Measurements from ENCODE around the gene TMEM223. TPM values are rescaled to one million over a fixed set of nuclear protein-coding genes. Genes with fewer than 3 reads are reported as not detected.
"Not testable (repeated sequence)": the region's sequence is repeated elsewhere in the genome, so short reads cannot be mapped to it uniquely, and the experiment has no call there.

TMEM223 gene
- total RNA-seq, 1 experiment from 2014 or later, result 32.2 TPM

DNA sequence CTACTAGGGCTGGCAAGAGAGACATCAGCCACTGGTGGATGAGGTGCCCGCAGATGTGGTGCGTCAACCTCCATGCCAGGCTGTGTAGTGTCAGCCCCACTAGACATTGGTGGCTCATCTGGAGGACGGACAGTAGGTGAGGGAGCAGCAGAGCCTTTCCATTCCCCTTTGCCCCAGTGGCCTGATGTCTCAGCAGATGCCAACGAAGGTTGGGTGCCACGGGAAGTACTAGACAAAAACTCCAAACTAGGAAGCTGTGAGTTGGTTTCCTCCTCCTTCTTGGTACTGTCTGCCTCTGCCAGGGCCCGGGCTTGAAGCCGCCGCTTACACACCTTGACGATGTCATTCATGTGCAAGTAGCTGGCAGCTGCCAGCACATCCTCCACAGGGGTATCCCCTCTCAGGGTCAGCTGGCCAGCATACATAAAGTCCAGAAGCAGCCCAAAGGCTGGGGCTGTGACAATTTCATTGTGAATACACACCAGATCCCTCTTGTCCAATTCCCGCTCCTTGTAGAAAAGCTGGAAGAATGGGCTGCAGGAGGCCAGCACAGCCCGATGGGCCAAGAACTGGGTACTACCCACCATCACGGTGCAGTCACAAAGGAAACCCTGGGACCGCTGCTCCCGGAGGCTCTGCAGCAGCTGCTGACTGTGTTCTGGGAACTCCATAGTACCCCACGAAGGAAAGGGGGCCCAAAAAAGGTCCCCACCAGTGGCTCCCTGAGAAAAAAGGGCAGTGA lies 38.6 kb downstream of the TMEM223 start:
- DNase-seq (ENCODE audit: low read depth), result no peak

DNA sequence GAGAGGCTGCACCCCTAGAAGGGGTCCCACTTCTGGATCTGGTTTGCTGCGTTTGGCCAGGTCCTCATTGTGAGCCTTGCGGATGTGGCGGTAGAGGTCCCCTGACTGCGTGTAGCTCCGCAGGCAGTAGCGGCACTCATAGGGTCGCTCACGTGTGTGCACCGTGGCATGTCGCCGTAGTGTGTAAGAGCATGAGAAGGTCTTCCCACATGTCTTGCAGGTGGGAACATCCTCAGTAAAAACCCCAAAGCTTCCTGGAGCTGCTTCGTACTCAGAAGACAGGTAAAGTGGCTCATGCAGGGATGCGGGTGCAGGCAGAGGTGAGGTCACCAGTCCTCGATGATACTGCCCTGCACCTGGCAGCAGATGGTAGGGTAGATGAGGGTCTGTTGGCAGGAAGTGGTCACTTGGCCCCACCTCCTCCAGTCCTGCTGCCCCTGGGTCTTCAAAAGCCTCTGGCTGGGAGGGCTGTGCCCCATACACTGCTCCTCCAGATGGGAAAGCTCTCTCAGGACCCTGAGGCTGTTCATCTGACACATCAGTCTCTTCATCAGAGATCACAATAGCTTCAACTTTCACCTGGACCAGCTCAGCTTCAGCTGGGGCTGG lies 39.5 kb downstream of the TMEM223 start:
- no peak for DNase-seq (ENCODE audit: low read depth)

DNA sequence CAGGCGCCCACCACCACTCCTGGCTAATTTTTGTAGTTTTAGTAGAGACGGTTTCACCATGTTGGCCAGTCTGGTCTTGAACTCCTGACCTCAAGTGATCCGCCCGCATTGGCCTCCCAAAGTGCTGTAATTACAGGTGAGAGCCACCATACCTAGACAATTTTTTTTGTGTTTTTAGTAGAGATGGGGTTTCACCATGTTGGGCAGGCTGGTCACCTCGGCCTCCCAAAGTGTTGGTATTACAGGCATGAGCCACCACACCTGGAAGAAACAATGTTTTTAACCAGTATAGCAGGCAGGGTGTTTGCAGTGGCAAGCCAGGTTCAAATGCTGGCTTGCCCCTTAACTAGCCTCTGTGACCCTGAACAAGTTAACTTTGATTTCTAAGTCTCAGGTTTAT lies 41.9 kb downstream of the TMEM223 start:
- not testable (repeated sequence) for DNase-seq (ENCODE audit: low read depth)

DNA sequence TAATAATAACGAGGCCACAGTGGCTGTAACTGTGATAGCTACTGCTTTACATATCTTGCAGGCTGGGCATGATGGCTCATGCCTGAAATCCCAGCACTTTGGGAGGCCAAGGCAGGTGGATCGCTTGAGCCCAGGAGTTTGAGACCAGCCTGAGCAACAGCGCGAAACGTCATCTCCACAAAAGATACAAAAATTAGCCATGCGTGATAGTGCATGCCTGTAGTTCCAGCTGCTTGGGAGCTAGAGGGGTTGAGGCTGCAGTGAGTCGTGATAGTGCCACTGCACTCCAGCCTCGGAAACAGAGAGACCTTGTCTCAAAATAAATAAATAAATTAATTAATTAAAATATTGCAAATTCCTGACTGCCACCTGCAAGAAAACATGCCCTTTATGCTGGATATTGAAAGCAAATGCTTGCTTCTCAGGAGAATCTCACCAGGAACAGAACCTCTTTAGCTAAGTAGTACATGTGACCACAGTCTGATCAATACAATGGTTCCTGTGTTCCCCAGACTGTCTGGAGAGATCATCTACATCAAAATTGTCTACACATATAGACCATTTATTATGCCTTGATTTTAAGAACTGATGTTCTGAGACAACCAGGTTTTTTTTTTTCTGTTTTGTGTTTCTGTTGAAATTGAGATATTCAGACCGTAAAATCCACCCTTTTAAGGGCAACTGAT lies 44.2 kb downstream of the TMEM223 start:
- no peak for DNase-seq (ENCODE audit: low read depth)

Other genes starting within 250 kb of the TMEM223 start
- 92.3 and 107 TPM in 2 replicates for gene AHNAK, start 245.2 kb downstream of the TMEM223 start, total RNA-seq (2014; rRNA removed; shearing (Covaris generic))
- gene EEF1G, start 218.1 kb downstream of the TMEM223 start, total RNA-seq (2014; rRNA removed; shearing (Covaris generic)), result 1,694 and 1,735 TPM in 2 replicates
- gene TUT1, start 200.5 kb downstream of the TMEM223 start, total RNA-seq (2014; rRNA removed; shearing (Covaris generic)), result 12.4 and 13.8 TPM in 2 replicates
- gene MTA2, start 190.1 kb downstream of the TMEM223 start, total RNA-seq (2014; rRNA removed; shearing (Covaris generic)), result 123 and 124 TPM in 2 replicates
- 18.0 and 19.3 TPM in 2 replicates for gene EML3, start 179.2 kb downstream of the TMEM223 start, total RNA-seq (2014; rRNA removed; shearing (Covaris generic))
- 0.33 and 2.7 TPM in 2 replicates for gene ROM1, start 178.7 kb downstream of the TMEM223 start, total RNA-seq (2014; rRNA removed; shearing (Covaris generic))
- 15.0 and 17.9 TPM in 2 replicates for gene B3GAT3, start 170.0 kb downstream of the TMEM223 start, total RNA-seq (2014; rRNA removed; shearing (Covaris generic))
- gene GANAB, start 145.4 kb downstream of the TMEM223 start, total RNA-seq (2014; rRNA removed; shearing (Covaris generic)), result 128 and 165 TPM in 2 replicates
- 15.4 TPM in 2 replicates for gene INTS5, start 138.7 kb downstream of the TMEM223 start, total RNA-seq (2014; rRNA removed; shearing (Covaris generic))
- 86.3 and 116 TPM in 2 replicates for gene C11orf98, start 126.8 kb downstream of the TMEM223 start, total RNA-seq (2014; rRNA removed; shearing (Covaris generic))
- 3.2 and 14.3 TPM in 2 replicates for gene CSKMT, start 126.7 kb downstream of the TMEM223 start, total RNA-seq (2014; rRNA removed; shearing (Covaris generic))
- 7.7 and 17.7 TPM in 2 replicates for gene UQCC3, start 120.3 kb downstream of the TMEM223 start, total RNA-seq (2014; rRNA removed; shearing (Covaris generic))
- gene LBHD1, start 119.7 kb downstream of the TMEM223 start, total RNA-seq (2014; rRNA removed; shearing (Covaris generic)), result 4.9 and 6.0 TPM in 2 replicates
- gene UBXN1, start 112.9 kb downstream of the TMEM223 start, total RNA-seq (2014; rRNA removed; shearing (Covaris generic)), result 132 and 157 TPM in 2 replicates
- 0.98 TPM in 1 of 2 replicates, not detected in the other for gene LRRN4CL, start 102.5 kb downstream of the TMEM223 start, total RNA-seq (2014; rRNA removed; shearing (Covaris generic))
- gene BSCL2, start 84.6 kb downstream of the TMEM223 start, total RNA-seq (2014; rRNA removed; shearing (Covaris generic)), result 56.9 and 79.5 TPM in 2 replicates
- gene GNG3, start 84.3 kb downstream of the TMEM223 start, total RNA-seq (2014; rRNA removed; shearing (Covaris generic)), result not detected in 2 replicates
- 6.8 and 8.2 TPM in 2 replicates for gene HNRNPUL2, start 64.5 kb downstream of the TMEM223 start, total RNA-seq (2014; rRNA removed; shearing (Covaris generic))
- gene TTC9C, start 63.5 kb downstream of the TMEM223 start, total RNA-seq (2014; rRNA removed; shearing (Covaris generic)), result 36.7 and 51.0 TPM in 2 replicates
- 9.2 and 11.7 TPM in 2 replicates for gene ZBTB3, start 37.8 kb downstream of the TMEM223 start, total RNA-seq (2014; rRNA removed; shearing (Covaris generic))
- gene POLR2G, start 30.4 kb downstream of the TMEM223 start, total RNA-seq (2014; rRNA removed; shearing (Covaris generic)), result 94.5 and 97.1 TPM in 2 replicates
- gene TAF6L, start 20.6 kb downstream of the TMEM223 start, total RNA-seq (2014; rRNA removed; shearing (Covaris generic)), result 18.3 and 27.4 TPM in 2 replicates
- 40.8 and 64.5 TPM in 2 replicates for gene TMEM179B, start 4.6 kb downstream of the TMEM223 start, total RNA-seq (2014; rRNA removed; shearing (Covaris generic))
- gene NXF1, start 13.4 kb upstream of the TMEM223 start, total RNA-seq (2014; rRNA removed; shearing (Covaris generic)), result 28.4 and 29.3 TPM in 2 replicates
- gene STX5, start 40.0 kb upstream of the TMEM223 start, total RNA-seq (2014; rRNA removed; shearing (Covaris generic)), result 26.0 and 28.2 TPM in 2 replicates
- gene TEX54, start 40.8 kb upstream of the TMEM223 start, total RNA-seq (2014; rRNA removed; shearing (Covaris generic)), result not detected in 2 replicates
- gene WDR74, start 47.6 kb upstream of the TMEM223 start, total RNA-seq (2014; rRNA removed; shearing (Covaris generic)), result 147 and 152 TPM in 2 replicates
- 137 and 170 TPM in 2 replicates for gene SLC3A2, start 88.9 kb upstream of the TMEM223 start, total RNA-seq (2014; rRNA removed; shearing (Covaris generic))
- not detected in 2 replicates for gene CHRM1, start 129.4 kb upstream of the TMEM223 start, total RNA-seq (2014; rRNA removed; shearing (Covaris generic))
- not detected in 2 replicates for gene SLC22A6, start 193.0 kb upstream of the TMEM223 start, total RNA-seq (2014; rRNA removed; shearing (Covaris generic))
- gene SLC22A8, start 223.8 kb upstream of the TMEM223 start, total RNA-seq (2014; rRNA removed; shearing (Covaris generic)), result not detected in 2 replicates